ENCODE measurements around the gene TCTA.
"Not testable (repeated sequence)": the region's sequence is repeated elsewhere in the genome, so short reads cannot be mapped to it uniquely, and the experiment has no call there.

The TCTA gene

GRCh38 chr3:49401766-49402165, 10.5 kb upstream of the TCTA start:
- H3K4me3 ChIP-seq (ENCODE audit: low read depth, low read length), result no peak overlapping the region
- TF ChIP-seq CTCF (IDR thresholded peaks at IDR 0.05; ENCODE audit: low read depth, low read length), result no peak

DNA sequence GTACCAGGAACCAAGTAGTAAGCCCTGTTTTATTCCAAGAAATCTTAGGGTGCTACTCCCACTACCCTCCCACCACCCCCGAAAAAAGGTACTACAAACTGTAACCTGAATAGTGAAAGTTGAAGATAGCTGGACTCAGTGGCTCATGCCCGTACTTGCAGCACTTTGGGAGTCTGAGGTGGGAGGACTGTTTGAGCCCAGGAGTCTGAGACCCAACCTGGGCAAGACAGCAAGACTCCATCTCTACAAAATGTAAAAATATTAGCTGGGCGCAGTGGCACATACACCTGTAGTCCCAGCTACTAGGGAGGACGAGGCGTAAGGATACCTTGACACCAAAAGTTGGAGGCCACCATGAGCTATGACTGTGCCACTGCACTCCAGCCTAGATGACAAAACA, 8.3 kb upstream of the TCTA start:
- TF ChIP-seq CTCF (IDR thresholded peaks at IDR 0.05; ENCODE audit: low read depth, low read length), result no peak
- no peak overlapping the region for H3K4me3 ChIP-seq (ENCODE audit: low read depth, low read length)

- H3K4me3 ChIP-seq (ENCODE audit: low read depth, low read length), result not testable (repeated sequence)
Observed at GRCh38 chr3:49405570-49405969, 6.7 kb upstream of the TCTA start.

DNA sequence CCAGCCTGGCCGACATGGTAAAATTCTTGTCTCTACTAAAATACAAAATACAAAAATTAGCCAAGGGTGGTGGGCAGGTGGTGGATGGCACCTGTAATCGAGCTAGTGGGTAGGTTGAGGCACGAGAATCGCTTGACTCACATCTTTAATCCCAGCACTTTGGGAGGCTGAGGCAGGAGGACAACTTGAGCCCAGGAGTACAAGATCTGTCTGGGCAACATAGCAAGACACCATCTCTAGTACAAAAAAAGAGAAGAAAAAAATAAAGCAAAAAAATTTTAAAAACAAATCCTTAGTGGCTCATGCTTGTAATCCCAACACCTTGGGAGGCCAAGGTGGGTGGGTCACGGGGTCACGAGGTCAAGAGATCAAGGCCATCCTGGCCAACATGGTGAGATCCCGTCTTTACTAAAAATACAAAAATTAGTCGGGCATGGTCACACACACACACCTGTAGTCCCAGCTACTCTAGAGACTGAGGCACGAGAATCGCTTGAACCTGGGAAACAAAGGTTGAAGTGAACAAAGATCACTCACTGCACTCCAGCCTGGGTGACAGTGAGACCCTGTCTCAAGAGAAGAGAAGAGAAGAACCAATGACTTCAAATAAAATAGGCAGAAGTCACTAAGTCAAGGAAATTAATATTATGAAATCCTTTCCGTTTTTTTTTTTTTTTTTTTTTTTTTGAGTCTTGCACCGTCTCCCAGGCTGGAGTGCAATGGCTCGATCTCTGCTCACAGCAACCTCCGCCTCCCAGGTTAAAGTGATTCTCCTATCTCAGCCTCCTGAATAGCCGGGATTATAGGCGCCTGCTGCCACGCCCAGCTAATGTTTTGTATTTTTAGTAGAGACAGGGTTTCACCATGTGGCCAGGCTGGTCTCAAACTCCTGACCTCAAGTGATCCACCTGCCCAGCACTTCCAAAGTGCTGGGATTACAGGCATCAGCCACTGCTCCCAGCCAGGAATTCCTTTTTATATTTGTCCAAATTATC, 5.4 kb upstream of the TCTA start:
- H3K4me3 ChIP-seq (ENCODE audit: low read depth, low read length), result no peak overlapping the region
- no peak for TF ChIP-seq CTCF (IDR thresholded peaks at IDR 0.05; ENCODE audit: low read depth, low read length)

- H3K4me3 ChIP-seq (ENCODE audit: low read depth, low read length), result peak overlapping the region; percentile 67
- no peak for TF ChIP-seq CTCF (IDR thresholded peaks at IDR 0.05; ENCODE audit: low read depth, low read length)
Observed at GRCh38 chr3:49410066-49410845, 2.0 kb upstream of the TCTA start.

DNA sequence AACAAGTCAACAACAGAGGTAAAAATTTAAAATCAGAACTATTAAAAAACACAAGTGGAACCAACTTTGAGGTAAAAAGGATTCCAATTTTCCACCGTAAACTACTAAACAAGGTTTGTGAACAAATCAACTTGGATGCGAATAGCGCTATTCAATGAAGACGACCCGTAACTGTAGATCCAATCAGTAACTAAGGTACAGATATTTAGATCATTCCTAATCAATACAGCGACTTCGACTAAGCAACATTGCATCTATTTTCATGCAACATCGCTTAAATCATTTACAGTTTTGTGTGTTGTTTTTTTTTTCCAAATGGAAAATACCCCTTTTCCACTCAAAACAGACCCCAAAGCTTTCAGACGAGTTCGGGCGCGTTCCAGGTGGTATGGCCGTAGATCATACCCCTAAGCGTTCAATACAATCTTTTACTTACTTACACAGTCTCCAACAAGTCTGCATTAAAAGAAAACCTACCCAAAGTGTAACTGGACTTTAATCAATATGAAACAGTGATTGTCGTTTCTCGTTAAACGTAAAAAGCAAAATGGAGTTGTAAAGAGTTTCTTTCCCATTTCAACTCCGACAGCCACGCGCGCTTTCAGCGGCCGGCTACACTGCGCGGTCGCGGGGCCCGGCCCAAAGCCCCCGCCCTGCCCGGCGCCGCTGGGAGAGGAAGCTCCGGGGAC, 1.2 kb upstream of the TCTA start:
- peak overlapping the region; percentile 67 for H3K4me3 ChIP-seq (ENCODE audit: low read depth, low read length)
- no peak for TF ChIP-seq CTCF (IDR thresholded peaks at IDR 0.05; ENCODE audit: low read depth, low read length)

DNA sequence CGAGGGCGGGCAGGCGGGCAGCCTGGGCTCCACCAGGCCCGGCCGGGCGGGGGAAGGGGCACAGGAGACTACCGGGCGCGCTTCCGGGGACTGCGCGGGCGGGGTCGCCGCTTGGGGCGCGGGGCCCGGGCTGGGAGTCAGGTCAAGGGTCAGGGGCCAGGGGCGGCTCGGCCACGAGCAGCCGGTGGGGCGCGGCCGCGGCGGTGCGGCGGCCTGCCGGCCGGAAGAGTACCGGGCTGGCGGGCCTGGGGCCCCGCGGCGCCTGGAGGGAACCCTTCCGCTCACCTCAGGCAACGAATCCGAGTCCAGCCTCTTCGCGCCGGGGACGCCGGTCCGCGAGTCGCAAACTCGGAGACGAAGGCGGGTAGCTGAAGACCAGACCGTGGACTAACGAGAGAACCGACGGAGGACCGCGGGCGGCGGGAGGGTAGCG, 672 bp upstream of the TCTA start:
- H3K4me3 ChIP-seq (ENCODE audit: low read depth, low read length), result peak overlapping the region; percentile 67
- no peak for TF ChIP-seq CTCF (IDR thresholded peaks at IDR 0.05; ENCODE audit: low read depth, low read length)
